ENCODE data around the gene E2F1.
"Not testable (repeated sequence)": the region's sequence is repeated elsewhere in the genome, so short reads cannot be mapped to it uniquely, and the experiment has no call there.

Gene E2F1

GRCh38 chr20:33640287-33640686 lies 45.9 kb downstream of the E2F1 start:
- DNase-seq (ENCODE audit: low spot score), result no peak

DNA sequence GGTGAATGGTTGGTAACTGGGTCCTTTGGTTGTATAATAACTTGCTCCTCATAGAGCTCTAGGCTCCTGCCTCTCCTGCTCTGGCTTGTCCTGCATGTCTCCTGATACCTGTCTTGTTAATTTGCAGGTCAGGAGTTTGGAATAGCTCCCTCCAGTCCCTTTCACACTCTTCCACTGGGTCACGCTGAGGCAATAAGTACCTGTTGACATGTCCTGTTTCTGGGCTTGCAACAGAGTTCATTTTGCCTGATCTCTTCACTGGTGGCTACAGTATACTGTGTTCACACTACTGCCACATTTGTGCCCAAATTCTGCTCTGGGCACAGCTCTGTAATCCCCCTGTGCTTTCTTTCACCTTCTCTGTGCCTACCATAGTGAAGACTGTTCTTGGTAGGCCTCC lies 49.4 kb downstream of the E2F1 start:
- DNase-seq (ENCODE audit: low spot score), result no peak

GRCh38 chr20:33635341-33635740 lies 50.8 kb downstream of the E2F1 start:
- DNase-seq (ENCODE audit: low spot score), result no peak

GRCh38 chr20:33631910-33632309 lies 54.3 kb downstream of the E2F1 start:
- not testable (repeated sequence) for DNase-seq (ENCODE audit: low spot score)

DNA sequence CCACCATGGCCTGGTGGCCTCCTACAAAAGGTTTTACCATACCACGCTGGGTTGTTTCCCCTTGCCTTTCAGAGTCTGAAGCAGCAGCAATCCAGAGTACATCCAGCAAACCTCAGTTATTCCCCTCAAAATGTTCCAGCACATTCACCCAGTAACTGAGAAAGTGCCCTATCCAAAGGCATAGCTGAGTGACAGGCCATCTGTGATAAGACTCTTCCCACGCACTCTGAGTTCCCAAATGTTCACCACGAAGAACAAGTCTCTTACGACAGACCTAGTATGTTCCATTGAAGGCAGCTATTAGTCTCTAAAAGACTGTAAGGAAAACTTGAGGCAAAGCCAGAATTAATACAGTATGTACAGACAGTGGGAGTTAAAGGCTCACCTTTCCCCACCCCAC lies 55.7 kb downstream of the E2F1 start:
- no peak for DNase-seq (ENCODE audit: low spot score)

DNA sequence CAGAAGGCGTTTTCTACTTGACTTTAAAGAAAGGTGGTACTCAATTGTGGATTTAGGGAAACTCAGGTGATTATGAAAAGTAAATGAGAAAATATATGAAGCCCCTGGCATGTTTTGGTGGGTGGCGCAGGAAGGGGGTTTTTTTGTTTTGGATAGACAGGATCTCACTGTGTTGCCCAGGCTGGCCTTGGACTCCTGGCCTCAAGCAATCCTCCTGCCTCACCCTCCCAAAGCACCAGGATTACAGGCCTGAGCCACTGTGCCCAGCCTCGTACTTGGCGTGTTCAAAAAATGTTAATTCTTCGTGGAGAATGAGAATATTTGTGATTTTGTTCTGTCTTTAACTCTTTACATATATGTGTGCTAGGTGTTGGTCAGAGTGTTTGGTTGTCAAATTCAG lies 56.2 kb downstream of the E2F1 start:
- no peak for DNase-seq (ENCODE audit: low spot score)

- no peak for DNase-seq (ENCODE audit: low spot score)
Observed at GRCh38 chr20:33629533-33629932, 56.7 kb downstream of the E2F1 start.

GRCh38 chr20:33627577-33628216 lies 58.5 kb downstream of the E2F1 start:
- DNase-seq (ENCODE audit: low spot score), result no peak

DNA sequence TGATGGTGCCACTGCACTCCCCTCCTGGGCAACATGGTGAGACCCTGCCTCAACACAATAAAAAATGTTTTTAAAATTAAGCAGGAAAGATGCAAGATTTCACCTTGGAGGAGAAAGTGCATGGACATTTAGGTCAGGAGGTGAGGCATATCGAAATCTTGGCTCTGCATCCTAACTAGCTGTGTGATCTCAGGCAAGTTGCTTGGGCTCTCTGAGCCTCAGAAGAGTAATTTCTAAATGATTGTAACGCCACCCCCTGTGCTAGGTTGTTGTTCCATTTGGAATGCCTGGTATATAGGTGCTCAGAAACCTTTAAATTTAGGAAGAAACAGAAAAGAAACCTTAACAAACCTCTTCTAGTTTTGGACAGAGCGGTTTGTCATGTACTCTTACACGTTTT lies 60.0 kb downstream of the E2F1 start:
- no peak for DNase-seq (ENCODE audit: low spot score)

Data from putamen (tissue), 1 donor.